Gastroesophageal sphincter (tissue), 4 donors: ENCODE results near the gene RPUSD2. TPM values are rescaled to one million over a fixed set of nuclear protein-coding genes. Genes with fewer than 3 reads are reported as not detected.

ENCODE experiments used
- ATAC-seq: fragments of 150-250 bp; one replicate; pipeline ENCODE4 v1.9.1; 2016; ENCODE audit warnings: mild to moderate bottlenecking, moderate library complexity
- H3K27ac ChIP-seq, 4 donors: fragments of 200-600 bp; sonication (generic) in 3 of 4; 1 replicate in 3 of 4; 2 replicates in 1 of 4; pipeline ENCODE4 v1.5.1; 2016 to 2019
- H3K27me3 ChIP-seq: fragments of 200-600 bp; sonication (generic); one replicate; pipeline ENCODE4 v1.5.1; 2019
- H3K36me3 ChIP-seq, 2 donors: fragments of 200-600 bp; sonication (generic); one replicate each; pipeline ENCODE4 v1.5.1; 2019; ENCODE audit warnings: control low read depth in 1 of 2
- H3K4me1 ChIP-seq, 3 donors: fragments of 200-600 bp; sonication (generic); 1 replicate in 2 of 3; 2 replicates in 1 of 3; pipeline ENCODE4 v1.5.1; 2016 to 2019; ENCODE audit warnings: control low read depth in 2 of 3
- H3K4me3 ChIP-seq, 2 donors: fragments of 200-600 bp; sonication (generic); one replicate each; pipeline ENCODE4 v1.5.1; 2019; ENCODE audit warnings: mild to moderate bottlenecking in 1 of 2, moderate library complexity in 1 of 2
- H3K9me3 ChIP-seq, 3 donors: fragments of 200-600 bp; sonication (generic); one replicate each; pipeline ENCODE4 v1.5.1; 2017 to 2019; ENCODE audit warnings: control low read depth in 2 of 3
- EP300 ChIP-seq: sonication (generic); formaldehyde crosslinking; IDR thresholded peaks from one replicate; pipeline ENCODE4 v1.6.1; 2017; ENCODE audit warnings: antibody characterized with exemption, mild to moderate bottlenecking
- POLR2A ChIP-seq, 2 donors: fragments of 450-650 bp; IDR thresholded peaks; one replicate each; pipeline ENCODE4 v1.6.1; 2017; ENCODE audit warnings: antibody characterized with exemption in 2 of 2, mild to moderate bottlenecking in 2 of 2, moderate library complexity in 1 of 2
- POLR2AphosphoS5 ChIP-seq: sonication (generic); formaldehyde crosslinking; IDR thresholded peaks from one replicate; pipeline ENCODE4 v1.6.1; 2017; ENCODE audit warnings: antibody characterized with exemption
- WGBS, 2 donors: methylation state at CpG; one replicate each; pipeline ENCODE4 v1.1.5; 2018; ENCODE audit warnings: low coverage in 1 of 2; 5-methylcytosine and 5-hydroxymethylcytosine counted together
- total RNA-seq, 4 donors: library from RNA; depleted of rRNA; stranded (reverse); fragments of >200 nt; gene quantifications; one replicate each; pipeline ENCODE4 v1.1.0, GENCODE V29; 2016
- TF ChIP-seq, protein P1 (sequence below), 4 experiments: fragments of 200-600 bp in 2 of 4; fragments of 450-650 bp in 2 of 4; sonication (generic) in 1 of 4; IDR thresholded peaks; one replicate each; pipeline ENCODE4 v1.5.1; 2017 to 2019; ENCODE audit warnings: antibody characterized with exemption in 4 of 4, mild to moderate bottlenecking in 2 of 4, moderate library complexity in 2 of 4

RPUSD2 gene
- total RNA-seq, 4 donors from 2014 or later = 7.2 to 11.6 (median 8.7) TPM

GRCh38 chr15:40598126-40598525 lies 29.0 kb downstream of the RPUSD2 start:
- peaks cover 0 to 14% (median 6%) of the 10 kb centered on the region in 3 donors for H3K4me1 ChIP-seq
- WGBS, 2 donors = 32 to 60% methylated on average over 2 of the region's 3 CpGs
- peaks cover 32% of the 10 kb centered on the region for H3K27me3 ChIP-seq
- H3K4me3 ChIP-seq = no peak overlapping the region
- ATAC-seq = no peak
- TF ChIP-seq POLR2AphosphoS5 (no peak), EP300 (no peak), POLR2A (IDR thresholded peaks at IDR 0.05) (no peak)
- TF ChIP-seq, protein P1, sequence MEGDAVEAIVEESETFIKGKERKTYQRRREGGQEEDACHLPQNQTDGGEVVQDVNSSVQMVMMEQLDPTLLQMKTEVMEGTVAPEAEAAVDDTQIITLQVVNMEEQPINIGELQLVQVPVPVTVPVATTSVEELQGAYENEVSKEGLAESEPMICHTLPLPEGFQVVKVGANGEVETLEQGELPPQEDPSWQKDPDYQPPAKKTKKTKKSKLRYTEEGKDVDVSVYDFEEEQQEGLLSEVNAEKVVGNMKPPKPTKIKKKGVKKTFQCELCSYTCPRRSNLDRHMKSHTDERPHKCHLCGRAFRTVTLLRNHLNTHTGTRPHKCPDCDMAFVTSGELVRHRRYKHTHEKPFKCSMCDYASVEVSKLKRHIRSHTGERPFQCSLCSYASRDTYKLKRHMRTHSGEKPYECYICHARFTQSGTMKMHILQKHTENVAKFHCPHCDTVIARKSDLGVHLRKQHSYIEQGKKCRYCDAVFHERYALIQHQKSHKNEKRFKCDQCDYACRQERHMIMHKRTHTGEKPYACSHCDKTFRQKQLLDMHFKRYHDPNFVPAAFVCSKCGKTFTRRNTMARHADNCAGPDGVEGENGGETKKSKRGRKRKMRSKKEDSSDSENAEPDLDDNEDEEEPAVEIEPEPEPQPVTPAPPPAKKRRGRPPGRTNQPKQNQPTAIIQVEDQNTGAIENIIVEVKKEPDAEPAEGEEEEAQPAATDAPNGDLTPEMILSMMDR (IDR thresholded peaks at IDR 0.05) = no peak
- no peaks in the 10 kb centered on the region for H3K9me3 ChIP-seq
- no peaks in the 10 kb centered on the region for H3K36me3 ChIP-seq
- H3K27ac ChIP-seq = no peak overlapping the region

GRCh38 chr15:40598672-40599071 lies 29.6 kb downstream of the RPUSD2 start:
- Histone ChIP-seq H3K27ac (no peak overlapping the region), H3K4me3 (no peak overlapping the region), H3K27me3 (peaks cover 32% of the 10 kb centered on the region), H3K9me3 (no peaks in the 10 kb centered on the region), H3K36me3 (no peaks in the 10 kb centered on the region), H3K4me1 (peaks cover 0 to 10% (median 6%) of the 10 kb centered on the region in 3 donors)
- TF ChIP-seq POLR2AphosphoS5 (no peak), EP300 (no peak), POLR2A (IDR thresholded peaks at IDR 0.05) (no peak)
- TF ChIP-seq, protein P1 (IDR thresholded peaks at IDR 0.05) = no peak
- no peak for ATAC-seq
- WGBS, 2 donors = 43 to 93% methylated on average over 2 to 4 of the region's 4 CpGs

DNA sequence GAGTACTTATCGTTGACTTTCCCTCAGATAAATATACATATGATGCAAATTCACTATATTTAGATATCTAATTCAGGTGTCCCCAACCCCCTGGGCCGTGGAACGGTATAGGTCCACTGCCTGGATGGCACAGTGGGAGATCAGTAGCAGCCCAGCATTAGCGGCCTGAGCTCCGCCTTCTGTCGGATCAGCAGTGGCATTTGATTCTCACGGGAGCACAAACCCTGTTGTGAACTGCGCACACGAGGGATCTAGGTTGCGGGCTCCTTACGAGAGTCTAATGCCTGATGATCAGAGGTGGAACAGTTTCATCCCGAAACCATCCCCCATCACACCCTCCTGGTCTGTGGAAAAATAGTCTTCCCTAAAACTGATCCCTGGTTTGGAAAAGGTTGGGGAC lies 31.9 kb downstream of the RPUSD2 start:
- no peak overlapping the region for H3K27ac ChIP-seq
- H3K27me3 ChIP-seq = peaks cover 16% of the 10 kb centered on the region
- TF ChIP-seq, protein P1 (IDR thresholded peaks at IDR 0.05) = no peak
- TF ChIP-seq POLR2AphosphoS5 (no peak), POLR2A (IDR thresholded peaks at IDR 0.05) (no peak), EP300 (no peak)
- no peak for ATAC-seq
- no peaks in the 10 kb centered on the region for H3K36me3 ChIP-seq
- 88 to 93% methylated on average over 4 to 12 of the region's 12 CpGs for WGBS, 2 donors
- no peaks in the 10 kb centered on the region for H3K4me1 ChIP-seq
- no peaks in the 10 kb centered on the region for H3K9me3 ChIP-seq
- H3K4me3 ChIP-seq = no peak overlapping the region

DNA sequence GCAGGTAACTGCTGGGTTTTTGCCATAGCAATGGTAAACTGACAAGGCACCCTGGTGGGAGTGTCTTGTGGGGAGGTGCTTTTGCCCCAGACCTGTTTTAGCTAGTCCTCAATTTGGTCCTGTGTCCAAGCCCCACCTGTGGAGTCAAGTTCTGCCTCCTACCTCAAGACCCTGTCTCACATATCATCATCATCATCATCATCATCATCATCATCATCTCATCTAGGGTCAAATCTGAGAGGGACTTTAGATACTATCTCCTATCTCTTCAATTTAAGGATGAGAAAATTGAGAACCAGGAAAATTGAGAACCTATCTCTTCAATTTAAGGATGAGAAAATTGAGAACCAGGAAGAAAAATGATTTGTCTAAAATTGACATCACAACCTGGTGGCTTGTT lies 34.8 kb downstream of the RPUSD2 start:
- Histone ChIP-seq H3K4me1 (no peaks in the 10 kb centered on the region), H3K4me3 (no peak overlapping the region), H3K27ac (no peak overlapping the region), H3K36me3 (no peaks in the 10 kb centered on the region), H3K9me3 (no peaks in the 10 kb centered on the region), H3K27me3 (peaks cover 5% of the 10 kb centered on the region)
- ATAC-seq = no peak
- TF ChIP-seq POLR2AphosphoS5 (no peak), POLR2A (IDR thresholded peaks at IDR 0.05) (no peak), EP300 (no peak)
- TF ChIP-seq, protein P1 (IDR thresholded peaks at IDR 0.05) = no peak

- H3K9me3 ChIP-seq = no peaks in the 10 kb centered on the region
- no peak for ATAC-seq
Measured at GRCh38 chr15:40613080-40613479, 44.0 kb downstream of the RPUSD2 start.

More at GRCh38 chr15:40613080-40613479, 44.0 kb downstream of the RPUSD2 start:
- WGBS, 2 donors = 79 to 96% methylated on average over 5 of the region's 5 CpGs
- Histone ChIP-seq H3K4me3 (no peak overlapping the region), H3K36me3 (no peaks in the 10 kb centered on the region), H3K27me3 (no peaks in the 10 kb centered on the region), H3K4me1 (no peaks in the 10 kb centered on the region), H3K27ac (no peak overlapping the region)
- TF ChIP-seq POLR2A (IDR thresholded peaks at IDR 0.05) (no peak), EP300 (no peak), POLR2AphosphoS5 (no peak)
- TF ChIP-seq, protein P1 (IDR thresholded peaks at IDR 0.05) = no peak
